Lower leg skin (tissue), 3 donors: ENCODE measurements around the gene MTARC2.

Source experiments
- POLR2A ChIP-seq, 2 donors: fragments of 450-650 bp; IDR thresholded peaks; one replicate each; pipeline ENCODE4 v1.6.1; 2016 to 2017; ENCODE audit warnings: antibody characterized with exemption in 2 of 2, mild to moderate bottlenecking in 1 of 2, moderate library complexity in 1 of 2
- TF ChIP-seq, protein P1 (sequence below), 3 donors: fragments of 450-650 bp; IDR thresholded peaks; one replicate each; pipeline ENCODE4 v1.5.1; 2016; ENCODE audit warnings: antibody characterized with exemption in 3 of 3, mild to moderate bottlenecking in 3 of 3, moderate library complexity in 2 of 3

DNA sequence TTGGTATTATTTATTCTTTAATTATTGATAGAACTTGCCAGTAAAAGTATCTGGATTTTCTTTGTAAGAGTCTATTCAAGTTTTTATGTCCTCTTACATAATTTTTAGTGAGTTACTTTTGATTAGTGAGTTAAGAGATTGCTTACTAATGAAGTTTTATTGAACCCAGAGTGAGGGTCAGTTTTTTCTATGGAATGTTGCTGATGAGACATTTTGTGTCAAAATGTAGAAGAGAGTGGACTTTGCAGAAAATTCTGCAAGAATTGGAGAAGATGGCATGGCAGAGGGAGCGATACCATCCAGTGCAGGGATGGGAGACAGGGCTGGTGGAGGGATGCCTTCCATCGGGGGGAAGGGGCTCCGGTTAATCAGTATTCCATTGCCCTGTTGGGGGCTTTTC, 11.0 kb downstream of the MTARC2 start:
- TF ChIP-seq, protein P1, sequence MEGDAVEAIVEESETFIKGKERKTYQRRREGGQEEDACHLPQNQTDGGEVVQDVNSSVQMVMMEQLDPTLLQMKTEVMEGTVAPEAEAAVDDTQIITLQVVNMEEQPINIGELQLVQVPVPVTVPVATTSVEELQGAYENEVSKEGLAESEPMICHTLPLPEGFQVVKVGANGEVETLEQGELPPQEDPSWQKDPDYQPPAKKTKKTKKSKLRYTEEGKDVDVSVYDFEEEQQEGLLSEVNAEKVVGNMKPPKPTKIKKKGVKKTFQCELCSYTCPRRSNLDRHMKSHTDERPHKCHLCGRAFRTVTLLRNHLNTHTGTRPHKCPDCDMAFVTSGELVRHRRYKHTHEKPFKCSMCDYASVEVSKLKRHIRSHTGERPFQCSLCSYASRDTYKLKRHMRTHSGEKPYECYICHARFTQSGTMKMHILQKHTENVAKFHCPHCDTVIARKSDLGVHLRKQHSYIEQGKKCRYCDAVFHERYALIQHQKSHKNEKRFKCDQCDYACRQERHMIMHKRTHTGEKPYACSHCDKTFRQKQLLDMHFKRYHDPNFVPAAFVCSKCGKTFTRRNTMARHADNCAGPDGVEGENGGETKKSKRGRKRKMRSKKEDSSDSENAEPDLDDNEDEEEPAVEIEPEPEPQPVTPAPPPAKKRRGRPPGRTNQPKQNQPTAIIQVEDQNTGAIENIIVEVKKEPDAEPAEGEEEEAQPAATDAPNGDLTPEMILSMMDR (IDR thresholded peaks at IDR 0.05) = no peak
- TF ChIP-seq POLR2A (IDR thresholded peaks at IDR 0.05) = no peak
